ENCODE results near the gene UST. TPM values are rescaled to one million over a fixed set of nuclear protein-coding genes. Genes with fewer than 3 reads are reported as not detected.
"Not testable (repeated sequence)": the region's sequence is repeated elsewhere in the genome, so short reads cannot be mapped to it uniquely, and the experiment has no call there.

Gene UST
- total RNA-seq, 4 donors from 2014 or later, result 16.7 to 19.5 (median 18.1) TPM

GRCh38 chr6:149094934-149095351 is 348.1 kb downstream of the UST start:
- DNase-seq (ENCODE audit: low spot score in 2 of 2), result no peak
- H3K27ac ChIP-seq, result no peak overlapping the region
- no peaks in the 10 kb centered on the region for H3K36me3 ChIP-seq
- H3K4me3 ChIP-seq, result no peak overlapping the region
- 24% methylated on average over 2 of the region's 2 CpGs for WGBS
- TF ChIP-seq EP300 (IDR thresholded peaks at IDR 0.05), result no peak
- no peak for TF ChIP-seq CTCF (IDR thresholded peaks at IDR 0.05)
- TF ChIP-seq POLR2AphosphoS5 (IDR thresholded peaks at IDR 0.05), result no peak
- TF ChIP-seq POLR2A (IDR thresholded peaks at IDR 0.05), result no peak
- peaks cover 9% of the 10 kb centered on the region for H3K9me3 ChIP-seq
- peaks cover 10% of the 10 kb centered on the region for H3K4me1 ChIP-seq
- H3K27me3 ChIP-seq, result no peaks in the 10 kb centered on the region

GRCh38 chr6:149095842-149096241 is 349.0 kb downstream of the UST start:
- H3K36me3 ChIP-seq, result no peaks in the 10 kb centered on the region
- H3K4me3 ChIP-seq, result no peak overlapping the region
- no peak for TF ChIP-seq POLR2AphosphoS5 (IDR thresholded peaks at IDR 0.05)
- TF ChIP-seq CTCF (IDR thresholded peaks at IDR 0.05), result no peak
- no peak for TF ChIP-seq EP300 (IDR thresholded peaks at IDR 0.05)
- no peak for TF ChIP-seq POLR2A (IDR thresholded peaks at IDR 0.05)
- DNase-seq (ENCODE audit: low spot score in 2 of 2), result no peak
- H3K4me1 ChIP-seq, result peaks cover 10% of the 10 kb centered on the region
- no peaks in the 10 kb centered on the region for H3K27me3 ChIP-seq
- WGBS, result 61% methylated on average over 1 of the region's 1 CpG
- H3K27ac ChIP-seq, result no peak overlapping the region
- H3K9me3 ChIP-seq, result peaks cover 9% of the 10 kb centered on the region

GRCh38 chr6:149097794-149098193 is 351.0 kb downstream of the UST start:
- 95% methylated on average over 2 of the region's 2 CpGs for WGBS
- Histone ChIP-seq H3K36me3 (no peaks in the 10 kb centered on the region), H3K4me1 (peaks cover 10% of the 10 kb centered on the region), H3K27ac (no peak overlapping the region), H3K27me3 (no peaks in the 10 kb centered on the region), H3K4me3 (no peak overlapping the region), H3K9me3 (peaks cover 9% of the 10 kb centered on the region)
- no peak for DNase-seq (ENCODE audit: low spot score in 2 of 2)
- no peak for TF ChIP-seq CTCF (IDR thresholded peaks at IDR 0.05)
- TF ChIP-seq POLR2AphosphoS5 (IDR thresholded peaks at IDR 0.05), result no peak
- TF ChIP-seq EP300 (IDR thresholded peaks at IDR 0.05), result no peak
- TF ChIP-seq POLR2A (IDR thresholded peaks at IDR 0.05), result no peak

- H3K27ac ChIP-seq, result no peak overlapping the region
- H3K4me1 ChIP-seq, result peaks cover 6% of the 10 kb centered on the region
- no peak for DNase-seq (ENCODE audit: low spot score in 2 of 2)
- TF ChIP-seq POLR2AphosphoS5 (IDR thresholded peaks at IDR 0.05), result no peak
- no peak for TF ChIP-seq CTCF (IDR thresholded peaks at IDR 0.05)
- no peak for TF ChIP-seq POLR2A (IDR thresholded peaks at IDR 0.05)
- TF ChIP-seq EP300 (IDR thresholded peaks at IDR 0.05), result no peak
- 84% methylated on average over 4 of the region's 4 CpGs for WGBS
- H3K4me3 ChIP-seq, result no peak overlapping the region
- peaks cover 9% of the 10 kb centered on the region for H3K9me3 ChIP-seq
- no peaks in the 10 kb centered on the region for H3K36me3 ChIP-seq
- no peaks in the 10 kb centered on the region for H3K27me3 ChIP-seq
Measured at GRCh38 chr6:149098700-149099276, 352.0 kb downstream of the UST start.

- Histone ChIP-seq H3K36me3 (no peaks in the 10 kb centered on the region), H3K27me3 (no peaks in the 10 kb centered on the region), H3K4me1 (no peaks in the 10 kb centered on the region), H3K4me3 (no peak overlapping the region), H3K27ac (no peak overlapping the region), H3K9me3 (peaks cover 9% of the 10 kb centered on the region)
- TF ChIP-seq EP300 (IDR thresholded peaks at IDR 0.05), result no peak
- TF ChIP-seq POLR2A (IDR thresholded peaks at IDR 0.05), result no peak
- no peak for TF ChIP-seq CTCF (IDR thresholded peaks at IDR 0.05)
- TF ChIP-seq POLR2AphosphoS5 (IDR thresholded peaks at IDR 0.05), result no peak
- DNase-seq (ENCODE audit: low spot score in 2 of 2), result no peak
Measured at GRCh38 chr6:149102324-149102723, 355.5 kb downstream of the UST start.

- WGBS, result 94% methylated on average over 3 of the region's 3 CpGs
- not testable (repeated sequence) for H3K4me3 ChIP-seq; H3K36me3 ChIP-seq; H3K4me1 ChIP-seq; DNase-seq (ENCODE audit: low spot score in 2 of 2); H3K27ac ChIP-seq; H3K27me3 ChIP-seq; H3K9me3 ChIP-seq
Measured at GRCh38 chr6:149103950-149104349, 357.1 kb downstream of the UST start.
